GM21737 (cell line): Measurements from ENCODE around the gene KNOP1.

ENCODE experiments used
- ATAC-seq: cut with Tn5 transposase; IDR thresholded peaks from one replicate; pipeline ENCODE4 v1.9.1; 2021; ENCODE audit warnings: mild to moderate bottlenecking, moderate library complexity; ENCODE audit not compliant: unreplicated experiment

The KNOP1 gene, protein sequence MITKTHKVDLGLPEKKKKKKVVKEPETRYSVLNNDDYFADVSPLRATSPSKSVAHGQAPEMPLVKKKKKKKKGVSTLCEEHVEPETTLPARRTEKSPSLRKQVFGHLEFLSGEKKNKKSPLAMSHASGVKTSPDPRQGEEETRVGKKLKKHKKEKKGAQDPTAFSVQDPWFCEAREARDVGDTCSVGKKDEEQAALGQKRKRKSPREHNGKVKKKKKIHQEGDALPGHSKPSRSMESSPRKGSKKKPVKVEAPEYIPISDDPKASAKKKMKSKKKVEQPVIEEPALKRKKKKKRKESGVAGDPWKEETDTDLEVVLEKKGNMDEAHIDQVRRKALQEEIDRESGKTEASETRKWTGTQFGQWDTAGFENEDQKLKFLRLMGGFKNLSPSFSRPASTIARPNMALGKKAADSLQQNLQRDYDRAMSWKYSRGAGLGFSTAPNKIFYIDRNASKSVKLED

DNA sequence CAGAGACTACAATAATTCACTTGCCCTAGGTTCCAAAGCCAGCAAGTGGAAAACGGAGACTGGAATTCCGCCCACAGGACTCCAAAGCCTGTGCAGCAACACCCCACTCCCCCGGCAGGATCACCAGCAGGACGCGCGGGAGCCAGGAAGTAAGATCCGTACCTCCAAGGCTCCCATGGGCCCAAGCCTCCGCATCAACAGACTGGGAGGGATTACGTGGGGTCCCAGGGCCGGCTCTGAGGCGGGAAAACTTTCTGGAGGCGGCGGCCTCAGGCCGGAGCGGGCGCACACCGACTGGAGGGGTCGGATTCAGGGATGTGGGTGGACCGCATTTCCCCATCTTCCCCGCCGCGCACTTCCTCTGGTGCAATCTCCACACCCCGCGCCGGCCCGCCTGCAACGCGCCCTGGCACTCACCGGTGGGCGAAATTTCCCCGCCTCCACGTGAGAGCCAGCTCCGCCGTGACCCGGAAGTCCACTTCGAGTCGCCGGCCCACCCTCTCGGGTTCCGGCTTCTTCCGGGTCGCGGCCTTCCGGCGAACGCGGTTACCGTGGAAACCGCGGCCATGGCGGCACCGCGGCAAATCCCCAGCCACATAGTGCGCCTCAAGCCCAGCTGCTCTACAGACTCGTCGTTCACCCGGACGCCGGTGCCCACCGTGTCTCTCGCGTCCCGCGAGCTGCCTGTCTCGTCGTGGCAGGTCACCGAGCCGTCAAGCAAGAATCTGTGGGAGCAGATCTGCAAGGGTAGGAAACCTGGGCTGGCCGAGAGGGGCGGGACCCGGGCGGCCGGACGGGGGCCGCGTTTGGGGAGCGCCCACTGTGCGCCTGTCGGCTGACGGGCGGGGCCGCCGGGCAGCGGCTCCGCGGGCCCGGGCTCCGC is at the start of gene KNOP1, which contains the start of gene IQCK:
TSS of gene KNOP1 (minus strand) at position 487 of the 883 bp plus-strand sequence. CDS start 3,192 bp downstream, outside the sequence.
TSS of gene IQCK (plus strand) at position 531 of the 883 bp plus-strand sequence. CDS start at position 567, 36 bp downstream.
- ATAC-seq = peak; percentile 94

DNA sequence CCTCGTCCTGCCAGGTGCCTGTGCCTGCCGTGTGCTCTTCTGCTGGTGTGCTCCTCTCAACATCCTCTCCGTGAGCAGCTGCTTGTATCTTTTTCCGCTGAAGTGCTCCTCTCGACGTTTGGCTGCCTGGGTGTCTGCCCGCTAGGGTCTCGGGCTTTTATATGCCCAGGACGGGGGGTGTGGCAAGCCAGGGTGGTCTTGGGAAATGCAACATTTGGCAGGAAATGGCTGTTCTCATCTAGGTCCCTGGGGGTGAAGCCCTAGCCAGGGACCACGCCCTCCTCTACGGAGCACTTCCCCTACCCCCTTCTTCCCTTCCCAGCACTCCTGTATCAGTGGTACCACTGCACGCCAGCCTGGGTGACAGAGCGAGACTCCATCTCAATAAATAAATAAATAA is 49.5 kb upstream of the KNOP1 start:
- no peak for ATAC-seq

DNA sequence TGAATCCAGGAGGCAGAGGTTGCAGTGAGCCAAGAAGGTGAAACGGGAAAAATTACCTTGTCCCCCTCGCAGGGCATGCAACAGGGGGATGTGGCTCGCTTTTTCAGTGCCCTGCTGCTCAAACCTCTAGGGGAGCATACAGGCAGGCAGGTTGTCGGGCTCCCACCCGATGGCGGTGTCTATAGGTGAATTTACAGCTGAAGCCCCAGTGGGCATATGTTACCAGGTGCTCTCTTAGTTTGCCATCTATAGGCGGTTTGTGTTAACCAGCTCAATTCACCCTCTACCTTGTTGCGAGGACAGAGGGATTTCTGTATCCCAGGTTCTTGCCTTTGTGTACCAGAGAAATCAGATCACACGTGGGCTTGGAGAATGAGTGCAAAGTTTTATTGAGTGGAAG is 49.0 kb upstream of the KNOP1 start:
- no peak for ATAC-seq

DNA sequence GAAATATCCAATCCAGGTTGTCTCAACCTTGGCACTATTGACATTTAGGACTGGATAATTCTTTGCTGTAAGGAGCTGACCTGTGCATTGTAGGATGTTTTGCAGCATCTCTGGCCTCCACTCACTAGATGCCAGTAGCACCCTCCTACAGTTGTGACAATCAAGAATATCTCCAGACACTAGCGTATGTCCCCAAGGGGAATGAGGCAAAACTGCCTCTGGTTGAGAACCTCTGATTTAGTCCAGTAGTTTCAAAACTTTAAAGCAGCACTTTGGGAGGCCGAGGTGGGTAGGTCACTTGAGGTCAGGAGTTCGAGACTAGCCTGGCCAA is 48.5 kb upstream of the KNOP1 start:
- no peak for ATAC-seq

DNA sequence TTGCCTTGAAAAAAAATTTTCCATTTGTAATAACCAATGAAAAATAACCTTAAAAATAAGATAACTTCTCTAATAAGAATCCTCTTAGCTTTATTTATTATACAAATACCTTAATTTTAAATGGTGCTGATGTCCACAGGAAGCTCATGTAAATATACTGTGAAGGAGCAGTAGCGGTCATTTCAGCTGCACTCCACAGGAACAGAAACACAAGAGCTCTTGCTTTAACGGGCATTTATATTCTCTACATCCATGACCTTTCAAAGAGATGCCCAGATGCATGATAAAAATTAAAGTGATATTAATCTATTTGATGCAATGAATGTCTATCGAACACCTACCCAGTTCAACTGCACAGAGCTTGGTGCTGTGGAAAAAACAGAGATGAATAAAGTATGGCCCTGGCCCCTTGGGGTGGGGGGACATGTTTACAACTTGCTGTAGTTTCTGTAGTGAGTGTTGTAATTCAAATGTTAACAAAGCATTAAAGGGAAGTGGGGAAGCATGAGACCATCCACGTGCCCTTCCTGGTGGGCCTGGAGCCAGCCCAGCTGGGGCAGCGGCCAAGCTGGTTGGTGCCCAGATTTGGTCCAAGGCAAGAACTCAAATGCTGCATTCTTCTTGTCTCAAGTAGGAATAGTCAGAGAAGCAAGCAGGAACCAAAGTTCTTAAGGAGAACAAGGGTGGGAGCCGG is 48.0 kb upstream of the KNOP1 start:
- ATAC-seq = no peak

DNA sequence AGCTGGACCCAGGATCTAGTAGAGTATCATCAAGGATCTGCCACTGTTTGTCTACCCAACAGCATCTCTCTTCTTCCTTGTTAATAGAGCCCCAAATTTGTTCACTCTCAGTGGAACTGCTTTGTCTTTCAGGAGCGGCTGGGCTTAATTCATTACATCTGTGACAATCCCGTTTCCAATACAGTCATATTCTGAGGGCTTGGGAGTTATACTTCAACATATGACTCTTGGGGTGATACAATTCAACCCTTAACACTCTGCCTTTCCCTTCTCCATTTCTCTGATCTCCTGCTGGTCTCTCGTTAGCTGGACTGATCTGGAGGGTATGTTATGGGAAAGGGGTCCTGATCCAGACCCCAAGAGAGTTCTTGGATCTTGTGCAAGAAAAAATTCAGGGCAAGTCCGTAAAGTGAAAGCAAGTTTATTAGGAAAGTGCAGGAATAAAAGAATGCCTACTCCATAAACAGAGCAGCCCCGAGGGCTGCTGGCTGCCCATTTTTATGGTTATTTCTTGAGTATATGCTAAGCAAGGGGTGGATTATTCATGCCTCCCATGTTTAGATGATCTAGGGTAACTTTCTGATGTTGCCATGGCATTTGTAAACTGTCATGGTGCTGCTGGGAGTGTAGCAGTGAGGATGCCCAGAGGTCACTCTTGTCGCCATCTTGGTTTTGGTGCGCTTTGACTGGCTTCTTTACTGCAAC is 42.5 kb upstream of the KNOP1 start:
- ATAC-seq = no peak

DNA sequence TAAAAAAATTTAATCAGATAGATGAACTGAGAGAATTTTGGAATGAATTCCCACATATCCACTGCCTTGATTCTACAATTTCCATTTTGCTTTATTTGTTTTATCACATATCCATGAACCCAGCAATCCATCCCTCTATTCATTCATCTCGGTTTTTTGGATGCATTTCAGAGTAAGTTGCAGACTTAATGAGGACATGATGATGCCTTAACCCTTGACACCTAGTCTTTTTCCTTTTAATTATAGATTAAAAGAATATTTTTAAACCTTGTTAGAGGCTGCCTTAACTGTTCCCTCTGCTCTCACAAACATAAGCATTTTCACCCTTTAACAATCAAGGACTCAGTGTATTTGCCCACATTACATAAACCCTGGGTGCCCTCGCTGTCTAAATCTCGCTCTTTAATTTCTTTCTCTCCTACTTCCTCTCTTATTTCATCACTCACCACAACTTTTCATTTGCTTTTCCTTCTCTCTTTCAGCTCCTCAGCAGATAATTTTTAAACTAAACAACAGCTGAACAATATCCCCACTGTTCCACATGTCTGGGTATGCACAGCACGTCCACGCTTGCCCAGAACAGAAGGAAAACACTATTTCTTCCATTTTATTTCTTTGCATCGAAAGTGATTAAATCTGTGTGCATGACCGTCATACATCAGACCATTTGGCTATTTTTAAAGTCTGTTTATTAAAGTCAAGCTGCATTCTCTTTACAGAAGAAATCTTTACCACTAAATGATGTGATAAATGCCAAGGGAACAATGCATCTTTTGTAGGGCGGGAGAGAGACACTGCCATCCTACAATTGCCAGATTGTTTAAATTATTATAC is 40.0 kb upstream of the KNOP1 start:
- ATAC-seq = no peak

DNA sequence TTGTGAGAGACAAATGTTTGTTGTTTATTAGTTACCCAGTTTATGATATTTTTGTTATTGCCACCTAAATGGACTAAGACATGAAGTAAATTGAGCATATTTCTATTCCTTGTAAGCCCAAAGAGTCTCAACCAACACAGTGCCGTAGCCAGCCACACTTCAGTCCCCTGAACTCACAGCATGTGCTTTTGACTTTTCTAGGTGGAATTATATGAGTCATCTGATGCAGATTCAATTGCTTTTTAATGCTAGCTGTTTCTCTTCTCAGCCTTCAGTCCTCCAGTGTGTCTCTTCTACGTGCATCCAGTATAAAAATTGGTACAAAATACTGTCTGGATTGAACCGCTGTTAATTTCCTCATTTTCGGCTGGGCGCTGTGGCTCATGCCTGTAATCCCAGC is 39.0 kb upstream of the KNOP1 start:
- ATAC-seq = no peak

DNA sequence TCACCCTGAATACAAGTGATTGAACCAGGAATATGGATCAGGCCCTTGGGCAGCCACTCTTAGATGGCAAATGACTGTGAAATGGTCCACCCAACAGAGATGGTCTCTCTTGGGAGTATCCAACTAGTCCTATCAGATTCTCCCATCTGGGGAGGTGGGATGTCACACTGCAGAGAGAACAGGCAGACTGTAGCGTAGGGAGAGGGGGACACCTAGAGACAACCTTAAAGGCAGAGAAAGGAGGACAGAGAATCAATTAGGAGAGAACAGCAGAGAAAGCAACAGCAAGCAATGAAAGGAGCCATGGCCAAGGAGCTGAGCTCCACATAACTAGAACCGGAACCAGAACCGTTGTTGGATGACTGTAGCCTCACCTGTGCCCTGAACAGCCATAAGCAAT is 37.2 kb upstream of the KNOP1 start:
- ATAC-seq = no peak

DNA sequence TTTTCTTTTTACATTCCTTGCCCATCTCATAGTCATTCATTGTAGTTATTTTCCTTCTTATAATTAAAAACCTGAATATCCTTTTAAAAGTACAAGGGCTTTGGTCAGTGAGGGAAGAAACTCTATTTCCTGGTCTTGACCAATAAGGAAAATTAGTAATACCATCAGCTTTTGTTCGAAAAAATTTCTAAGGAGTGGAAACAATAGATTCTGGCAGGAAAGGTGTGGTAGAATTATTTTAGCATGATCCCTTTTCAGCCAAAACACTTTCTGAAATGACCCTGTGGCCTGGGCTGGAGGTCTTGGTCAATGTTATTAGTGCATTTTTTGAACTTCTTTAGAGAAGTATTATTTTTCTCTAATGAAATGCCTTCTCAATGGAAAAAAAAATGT is 36.6 kb upstream of the KNOP1 start:
- no peak for ATAC-seq

DNA sequence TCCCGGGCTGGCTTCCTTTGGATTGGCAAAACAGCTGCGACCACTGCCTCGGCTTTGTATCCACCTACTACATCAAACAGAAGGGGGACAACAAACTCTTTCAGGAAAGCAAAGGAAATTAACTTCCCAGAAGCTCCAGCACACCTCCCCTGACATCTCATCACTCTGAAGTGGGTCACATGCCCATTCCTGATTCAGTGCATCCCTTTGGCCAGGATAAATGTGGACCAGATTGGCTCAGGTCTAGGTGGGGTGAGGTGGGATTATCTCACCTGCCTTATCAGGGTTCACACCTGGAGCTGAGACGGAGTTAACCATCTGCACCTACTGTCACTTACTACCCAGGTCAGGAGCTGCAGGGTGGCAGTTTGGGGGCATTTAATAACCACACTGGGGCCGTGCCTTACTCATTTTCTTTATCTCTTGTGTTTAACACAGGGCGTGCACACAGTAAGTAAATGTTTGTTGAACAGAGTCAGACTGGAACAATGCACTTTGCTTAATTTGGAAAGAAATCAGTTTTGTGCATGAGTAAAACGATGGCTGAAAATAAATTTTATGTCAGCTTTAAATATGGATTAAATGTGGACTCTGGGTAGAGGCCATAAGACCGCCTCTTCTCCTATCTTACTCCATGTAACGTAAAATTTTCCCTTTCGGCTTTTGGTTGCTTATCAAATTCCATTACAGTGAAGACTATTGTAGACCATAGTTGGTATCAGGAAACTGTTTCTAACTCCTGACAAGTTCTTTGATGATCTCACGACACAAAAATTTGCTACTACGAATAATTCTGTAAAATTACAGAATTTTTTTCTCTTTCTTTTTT is 36.0 kb upstream of the KNOP1 start:
- ATAC-seq = no peak

DNA sequence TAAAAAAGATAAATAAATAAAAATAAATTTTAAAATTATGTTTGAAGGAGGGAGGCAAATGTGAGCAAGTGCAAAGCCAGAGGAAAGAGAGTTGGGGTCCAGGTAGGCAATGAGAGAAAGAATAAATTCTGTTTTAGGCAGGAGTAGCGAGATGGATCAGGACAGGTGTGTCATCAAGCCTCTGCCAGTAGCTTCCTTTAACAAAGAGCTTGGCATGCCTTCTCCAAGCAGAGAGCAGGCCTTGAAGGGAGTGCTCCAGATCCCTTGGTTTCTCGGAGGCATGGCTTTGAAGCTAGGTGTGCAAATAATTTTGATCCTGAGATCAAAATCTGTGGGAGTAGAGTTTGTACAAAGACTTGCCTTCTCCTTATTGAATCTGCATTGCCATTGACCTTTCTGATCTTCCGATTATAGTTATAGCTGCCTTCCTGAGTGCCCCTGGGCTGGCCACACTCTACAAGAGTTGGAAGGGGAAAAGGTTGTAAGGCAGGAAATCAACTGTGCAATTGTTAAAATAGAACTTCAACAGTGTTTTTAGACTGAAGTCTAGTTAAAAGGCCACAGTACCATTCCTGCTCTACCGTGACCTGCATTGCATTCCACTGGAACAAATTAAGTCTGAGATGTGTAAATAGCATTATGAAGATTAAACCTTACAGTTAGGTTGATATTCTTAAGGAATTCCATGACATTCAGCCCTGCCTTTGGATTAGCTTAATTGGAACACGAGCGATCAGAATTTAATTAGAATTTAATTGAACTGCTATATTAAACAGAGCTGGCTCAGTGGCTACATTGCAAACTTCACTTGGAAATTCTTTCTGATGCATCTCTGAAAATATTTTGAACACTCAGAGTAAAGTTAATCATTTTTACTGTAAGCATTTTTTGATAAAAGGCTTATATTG is 33.7 kb upstream of the KNOP1 start:
- ATAC-seq = no peak

DNA sequence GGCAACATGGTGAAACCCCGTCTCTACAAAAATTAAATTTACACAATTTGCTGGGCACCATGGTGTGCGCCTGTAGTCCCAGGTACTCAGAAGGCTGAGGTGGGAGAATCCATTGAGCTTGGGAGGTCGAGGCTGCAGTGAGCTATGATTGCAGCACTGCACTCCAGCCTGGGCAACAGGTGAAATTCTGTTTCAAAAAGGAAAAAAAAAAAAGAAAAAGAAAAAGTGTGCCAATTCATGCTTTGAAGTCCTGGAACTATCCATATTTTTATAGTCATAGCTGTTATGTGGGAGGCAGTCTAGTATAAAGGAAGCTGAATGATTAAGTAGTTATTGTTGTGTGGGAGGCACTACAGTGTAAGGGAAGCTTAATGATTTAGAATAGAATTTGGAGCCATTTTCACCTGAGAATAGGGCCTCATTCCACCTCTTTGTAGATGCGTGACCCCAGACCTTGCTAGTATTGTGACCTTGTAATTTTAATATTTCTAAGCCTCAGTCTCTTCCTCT is 31.6 kb upstream of the KNOP1 start:
- no peak for ATAC-seq

DNA sequence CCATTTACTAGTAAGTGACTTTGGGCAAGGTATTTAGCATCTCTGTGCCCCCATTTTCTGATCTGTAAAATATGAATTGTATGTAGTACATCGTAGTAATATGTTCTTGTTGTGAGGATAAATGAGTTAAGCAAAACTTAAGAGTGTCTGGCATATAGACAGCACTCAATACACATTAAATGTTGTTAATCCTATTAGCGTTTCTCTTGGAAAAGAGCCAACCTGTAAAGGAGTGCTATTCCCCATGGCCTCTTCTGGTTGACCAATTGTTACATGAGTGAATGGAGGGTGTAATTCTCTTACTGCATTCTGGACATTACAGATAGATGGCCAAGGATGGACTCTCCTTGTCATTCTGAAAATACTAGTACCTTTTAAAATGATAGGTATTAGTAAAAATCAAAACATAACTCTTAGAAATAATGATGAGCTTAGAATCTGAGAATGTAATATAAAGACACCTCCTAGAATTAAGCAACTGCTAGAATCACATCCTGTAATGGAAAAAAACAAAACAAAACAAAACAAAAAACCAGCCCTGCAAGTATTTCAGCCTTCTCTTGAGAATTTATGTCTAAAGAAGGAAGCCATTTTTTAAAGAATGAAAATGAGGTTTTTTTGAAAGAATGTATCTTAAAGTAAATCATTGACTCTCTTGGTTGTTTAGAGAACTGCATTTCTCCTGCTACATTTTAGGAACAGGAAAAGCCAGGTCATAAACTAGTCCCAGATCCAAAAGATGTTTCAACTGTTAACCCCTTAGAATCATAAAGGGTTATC is 30.6 kb upstream of the KNOP1 start:
- no peak for ATAC-seq

DNA sequence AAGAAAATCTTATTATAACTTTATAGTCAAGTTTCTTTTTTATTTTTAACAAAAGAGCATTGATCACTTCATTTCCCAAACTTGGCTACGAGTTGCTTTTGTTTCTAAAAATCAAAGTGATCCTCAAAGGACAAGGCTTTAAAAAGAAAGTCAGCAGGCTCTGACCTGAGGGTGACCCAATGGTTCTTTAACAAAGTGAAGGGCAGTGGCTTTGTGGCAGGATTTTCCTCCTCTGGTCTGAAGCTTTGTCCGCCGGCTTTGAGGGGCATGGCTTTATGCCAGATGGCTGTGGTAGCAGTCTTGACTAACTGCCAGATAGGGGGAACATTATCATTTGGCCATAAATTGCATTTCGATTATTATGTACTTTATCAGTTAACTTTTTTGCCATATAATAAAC is 28.5 kb upstream of the KNOP1 start:
- ATAC-seq = no peak

DNA sequence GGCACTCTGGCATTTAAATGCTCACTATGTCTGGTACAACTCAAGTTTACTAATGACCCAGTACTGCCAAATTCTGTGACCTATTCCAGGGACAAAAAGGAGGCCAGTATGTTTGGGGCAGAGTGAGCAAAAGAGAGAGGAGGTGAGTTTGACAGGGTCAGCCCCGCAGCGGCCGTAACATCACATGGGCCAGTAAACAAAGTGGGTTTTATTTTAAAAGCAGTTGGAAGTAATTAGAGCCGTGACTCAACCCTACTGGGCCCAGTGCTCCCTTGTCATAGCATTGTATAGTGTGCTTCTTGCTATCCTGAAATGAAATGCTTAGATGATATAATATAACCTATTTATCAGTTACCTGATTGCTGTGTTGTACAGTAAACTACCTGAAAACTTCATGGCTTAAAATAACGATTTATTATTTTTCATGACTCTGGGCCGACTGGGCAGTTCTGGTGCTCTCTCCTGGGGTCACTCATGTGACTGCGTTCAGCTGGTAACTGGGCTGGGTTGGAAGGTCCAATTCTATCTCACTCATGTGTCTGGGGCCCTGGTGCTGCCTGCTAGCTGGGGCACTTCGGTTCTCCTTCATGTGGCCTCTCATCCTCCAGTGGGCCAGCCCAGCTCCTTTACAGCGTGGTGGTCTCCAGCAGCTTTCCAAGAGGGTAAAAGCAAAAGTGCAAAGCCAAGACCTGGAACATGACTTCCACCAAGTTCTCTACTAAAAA is 27.4 kb upstream of the KNOP1 start:
- no peak for ATAC-seq
